MM.1S (cell line): Measurements from ENCODE around the gene POC5.

ENCODE experiments used
- DNase-seq: peaks from one replicate; pipeline ENCODE4 v3.0.0-alpha.2; 2015
- H2AFZ ChIP-seq: fragments of 300-600 bp; sonication (generic); 2 replicates; pipeline ENCODE4 v1.6.0; 2016; ENCODE audit warnings: antibody characterized with exemption, low read length
- H3F3A ChIP-seq: fragments of 300-600 bp; sonication (generic); 2 replicates; pipeline ENCODE4 v1.6.1; 2016; ENCODE audit warnings: mild to moderate bottlenecking, antibody characterized with exemption, low read length, moderate library complexity, mixed read lengths; ENCODE audit not compliant: insufficient read depth
- H3K27ac ChIP-seq: fragments of 300-600 bp; sonication (generic); 2 replicates; pipeline ENCODE4 v1.5.1; 2016; ENCODE audit warnings: mild to moderate bottlenecking, low read length
- H3K27me3 ChIP-seq: fragments of 300-600 bp; sonication (generic); replicated peaks from 2 replicates; pipeline ENCODE4 v1.6.0; 2016; ENCODE audit warnings: low read length; ENCODE audit not compliant: insufficient read depth
- H3K36me3 ChIP-seq: fragments of 300-600 bp; sonication (generic); replicated peaks from 2 replicates; pipeline ENCODE4 v1.6.1; 2016; ENCODE audit warnings: mild to moderate bottlenecking, low read length, mixed read lengths; ENCODE audit not compliant: insufficient read depth
- H3K4me1 ChIP-seq: fragments of 300-600 bp; sonication (generic); 2 replicates; pipeline ENCODE4 v1.6.1; 2016; ENCODE audit warnings: low read length, mixed read lengths
- H3K4me2 ChIP-seq: fragments of 300-600 bp; sonication (generic); 2 replicates; pipeline ENCODE4 v1.6.0; 2016; ENCODE audit warnings: low read depth, low read length
- H3K4me3 ChIP-seq: fragments of 300-600 bp; sonication (generic); 2 replicates; pipeline ENCODE4 v1.5.1; 2016; ENCODE audit warnings: low read length, mixed read lengths
- H3K79me2 ChIP-seq: fragments of 300-600 bp; sonication (generic); 2 replicates; pipeline ENCODE4 v1.6.1; 2016; ENCODE audit warnings: mixed run types, low read length, mixed read lengths
- H3K9ac ChIP-seq: fragments of 300-600 bp; sonication (generic); 2 replicates; pipeline ENCODE4 v1.6.1; 2016; ENCODE audit warnings: low read length, mixed read lengths
- H3K9me2 ChIP-seq: fragments of 300-600 bp; sonication (generic); replicated peaks from 2 replicates; pipeline ENCODE4 v1.6.1; 2016; ENCODE audit warnings: mild to moderate bottlenecking, low read length, mixed read lengths; ENCODE audit not compliant: insufficient read depth
- H3K9me3 ChIP-seq: fragments of 300-600 bp; sonication (generic); replicated peaks from 2 replicates; pipeline ENCODE4 v1.6.1; 2016; ENCODE audit warnings: mild to moderate bottlenecking, low read length, mixed read lengths; ENCODE audit not compliant: insufficient read depth
- H4K20me1 ChIP-seq: fragments of 300-600 bp; sonication (generic); 2 replicates; pipeline ENCODE4 v1.6.1; 2016; ENCODE audit warnings: mild to moderate bottlenecking, low read length, moderate library complexity, mixed read lengths; ENCODE audit not compliant: insufficient read depth
- CTCF ChIP-seq: fragments of 300-600 bp; sonication (generic); IDR thresholded peaks from 2 replicates; pipeline ENCODE4 v1.5.1; 2016; ENCODE audit warnings: antibody characterized with exemption, low read length, mixed read lengths
- EZH2 ChIP-seq: fragments of 300-600 bp; sonication (generic); optimal IDR thresholded peaks from 2 replicates; pipeline ENCODE3; 2017; ENCODE audit warnings: low read depth, mild to moderate bottlenecking, antibody characterized with exemption, low read length, mixed read lengths
- EZH2phosphoT487 ChIP-seq: fragments of 300-600 bp; sonication (generic); IDR thresholded peaks from 2 replicates; pipeline ENCODE4 v1.6.1; 2018; ENCODE audit warnings: antibody characterized with exemption, low read length

The POC5 gene

GRCh38 chr5:75756211-75756610, 39.0 kb upstream of the POC5 start:
- Histone ChIP-seq H3K9ac (no peak overlapping the region), H3K4me3 (no peak overlapping the region), H3K79me2 (no peaks in the 10 kb centered on the region), H4K20me1 (no peaks in the 10 kb centered on the region), H3K4me2 (no peak overlapping the region), H3K27me3 (no peaks in the 10 kb centered on the region), H3K27ac (no peak overlapping the region), H3K9me2 (no peaks in the 10 kb centered on the region), H3K9me3 (no peaks in the 10 kb centered on the region), H3K4me1 (no peaks in the 10 kb centered on the region), H3F3A (no peaks in the 10 kb centered on the region), H3K36me3 (no peaks in the 10 kb centered on the region), H2AFZ (no peak overlapping the region)
- TF ChIP-seq CTCF (no peak), EZH2 (no peak), EZH2phosphoT487 (no peak)
- no peak for DNase-seq

- TF ChIP-seq EZH2 (no peak), EZH2phosphoT487 (no peak), CTCF (no peak)
- DNase-seq: no peak
- H3F3A ChIP-seq: no peaks in the 10 kb centered on the region
- H3K4me3 ChIP-seq: no peak overlapping the region
- no peaks in the 10 kb centered on the region for H4K20me1 ChIP-seq
- no peak overlapping the region for H3K27ac ChIP-seq
- H3K27me3 ChIP-seq: no peaks in the 10 kb centered on the region
- H2AFZ ChIP-seq: no peak overlapping the region
- no peak overlapping the region for H3K4me2 ChIP-seq
- H3K36me3 ChIP-seq: no peaks in the 10 kb centered on the region
- no peaks in the 10 kb centered on the region for H3K4me1 ChIP-seq
- H3K9me2 ChIP-seq: no peaks in the 10 kb centered on the region
- H3K79me2 ChIP-seq: no peaks in the 10 kb centered on the region
- H3K9ac ChIP-seq: no peak overlapping the region
- H3K9me3 ChIP-seq: no peaks in the 10 kb centered on the region
Observed at GRCh38 chr5:75753182-75753581, 35.9 kb upstream of the POC5 start.

GRCh38 chr5:75744355-75744754, 27.1 kb upstream of the POC5 start:
- no peaks in the 10 kb centered on the region for H3K9me2 ChIP-seq
- no peaks in the 10 kb centered on the region for H3K79me2 ChIP-seq
- DNase-seq: no peak
- H3F3A ChIP-seq: no peaks in the 10 kb centered on the region
- no peak overlapping the region for H3K9ac ChIP-seq
- TF ChIP-seq EZH2 (no peak), CTCF (no peak), EZH2phosphoT487 (no peak)
- no peaks in the 10 kb centered on the region for H3K9me3 ChIP-seq
- no peaks in the 10 kb centered on the region for H3K36me3 ChIP-seq
- no peaks in the 10 kb centered on the region for H3K4me1 ChIP-seq
- H4K20me1 ChIP-seq: no peaks in the 10 kb centered on the region
- no peak overlapping the region for H3K27ac ChIP-seq
- no peak overlapping the region for H3K4me3 ChIP-seq
- H3K4me2 ChIP-seq: no peak overlapping the region
- H3K27me3 ChIP-seq: no peaks in the 10 kb centered on the region
- no peak overlapping the region for H2AFZ ChIP-seq
